T-cell (primary cell): ENCODE measurements around the gene STRN3. TPM values are rescaled to one million over a fixed set of nuclear protein-coding genes. Genes with fewer than 3 reads are reported as not detected.
"Not testable (repeated sequence)": the region's sequence is repeated elsewhere in the genome, so short reads cannot be mapped to it uniquely, and the experiment has no call there.

Experiments used
- ATAC-seq, 4 experiments: fragments of 200-7000 bp in 3 of 4; fragments of 150-1000 bp in 1 of 4; cut with Tn5 transposase; replicated peaks in 1 of 4; 1 replicate in 3 of 4; 2 replicates in 1 of 4; pipeline ENCODE4 v1.10.0; 2021; ENCODE audit warnings: moderate library complexity in 3 of 4, mild to moderate bottlenecking in 2 of 4, moderate number of reproducible peaks in 1 of 4
- CTCF ChIA-PET, 2 donors: fragments of 300-600 bp; sonication (Branson Sonifier 250); formaldehyde crosslinking; loops; one replicate each; lab custom pipeline; 2022; ENCODE audit warnings: antibody characterized with exemption in 2 of 2; lab: Charles Lee
- POLR2A ChIA-PET, 2 donors: fragments of 300-600 bp; sonication (Branson Sonifier 250); formaldehyde crosslinking; loops; one replicate each; lab custom pipeline; 2022; ENCODE audit warnings: antibody characterized with exemption in 2 of 2; lab: Charles Lee
- DNase-seq, 35 experiments: peaks; one replicate each; pipeline versions ENCODE4 v3.0.0 to v3.0.0-alpha.2; 2013 to 2023
- H3K27ac ChIP-seq: one replicate; pipeline ENCODE4 v1.5.1; 2013; ENCODE audit warnings: low read length
- H3K27me3 ChIP-seq, 2 experiments: replicated peaks in 1 of 2; 1 replicate in 1 of 2; 2 replicates in 1 of 2; pipeline versions ENCODE4 v1.6.1 to v1.7.0; 2013; ENCODE audit warnings: low read length in 1 of 2, mixed read lengths in 1 of 2; ENCODE audit not compliant: control insufficient read depth in 2 of 2, insufficient read depth in 2 of 2; ENCODE audit errors: extremely low read depth in 1 of 2
- H3K36me3 ChIP-seq, 2 donors: 1 replicate in 1 of 2; 2 replicates in 1 of 2; pipeline versions ENCODE4 v1.6.1 to v1.7.0; 2013; ENCODE audit warnings: low read length in 1 of 2; ENCODE audit not compliant: control insufficient read depth in 2 of 2, insufficient read depth in 1 of 2; ENCODE audit errors: extremely low read depth in 1 of 2
- H3K4me1 ChIP-seq, 2 experiments: 1 replicate in 1 of 2; 2 replicates in 1 of 2; pipeline versions ENCODE4 v1.6.1 to v1.7.0; 2013; ENCODE audit warnings: low read length in 2 of 2, mixed read lengths in 1 of 2; ENCODE audit not compliant: insufficient read depth in 2 of 2, control insufficient read depth in 1 of 2; ENCODE audit errors: extremely low read depth in 1 of 2
- H3K4me3 ChIP-seq, 2 donors: 1 replicate in 1 of 2; 2 replicates in 1 of 2; pipeline versions ENCODE4 v1.5.1 to v1.7.0; 2013; ENCODE audit warnings: mild to moderate bottlenecking in 2 of 2, low read length in 1 of 2, moderate library complexity in 1 of 2; ENCODE audit not compliant: control insufficient read depth in 1 of 2; ENCODE audit errors: extremely low read depth in 1 of 2
- H3K9me3 ChIP-seq: 2 replicates; pipeline ENCODE4 v1.7.0; 2013
- H3K27ac Mint-ChIP-seq, 2 donors: one replicate each; pipeline ENCODE4 v1.8.0; 2020 to 2021; ENCODE audit warnings: mild to moderate bottlenecking in 2 of 2, mixed read lengths in 2 of 2
- H3K27me3 Mint-ChIP-seq, 2 donors: one replicate each; pipeline ENCODE4 v1.8.0; 2021 to 2022; ENCODE audit warnings: mixed read lengths in 2 of 2
- H3K36me3 Mint-ChIP-seq: one replicate; pipeline ENCODE4 v1.8.0; 2021; ENCODE audit warnings: mixed read lengths
- H3K4me1 Mint-ChIP-seq, 3 donors: one replicate each; pipeline ENCODE4 v1.8.0; 2020 to 2022; ENCODE audit warnings: mixed read lengths in 3 of 3, mild to moderate bottlenecking in 1 of 3
- H3K4me3 Mint-ChIP-seq, 3 donors: one replicate each; pipeline ENCODE4 v1.8.0; 2020 to 2022; ENCODE audit warnings: mild to moderate bottlenecking in 3 of 3, mixed read lengths in 3 of 3, moderate library complexity in 3 of 3
- H3K9me3 Mint-ChIP-seq, 3 donors: one replicate each; pipeline ENCODE4 v1.8.0; 2020 to 2022; ENCODE audit warnings: mixed read lengths in 3 of 3
- whole genome bisulfite sequencing: methylation state at CpG from one replicate; pipeline ENCODE4 v1.1.5; 2013; ENCODE audit warnings: missing lambda C conversion rate; ENCODE audit not compliant: insufficient coverage; 5-methylcytosine and 5-hydroxymethylcytosine counted together
- total RNA-seq, 35 experiments: library from RNA in 6 of 35; stranded (reverse) in 6 of 35; fragments of 120-200 nt in 1 of 35; gene quantifications; one replicate each; pipeline versions ENCODE4 v1.2.1 to v1.2.4 and lab custom pipeline; 2013 to 2026

STRN3 gene
- total RNA-seq, 5 donors from 2014 or later (not counting 1 experiment from before 2014, with no cell fraction given), result 18.4 to 31.4 (median 21.5) TPM

DNA sequence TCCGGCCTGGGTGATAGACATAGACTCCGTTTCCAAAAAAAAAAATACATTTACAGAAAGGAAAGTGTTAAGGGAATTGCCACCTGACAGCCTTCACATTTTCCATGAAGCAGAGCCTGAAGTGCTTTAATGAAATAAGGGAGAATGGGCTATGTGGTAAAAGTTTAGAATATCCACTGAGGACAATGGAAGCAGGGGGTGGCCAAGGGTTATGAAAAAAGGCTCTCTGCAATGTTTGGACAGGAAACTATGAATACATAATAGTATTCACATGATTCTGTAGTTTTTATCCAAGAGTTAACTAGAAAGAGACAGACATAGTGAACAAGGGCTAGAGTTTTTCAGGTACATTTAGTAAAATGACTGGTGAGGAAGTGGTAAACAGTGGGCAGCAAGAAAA, 76.5 kb downstream of the STRN3 start:
- Histone ChIP-seq H3K36me3 (peaks cover 0 to 57% of the 10 kb centered on the region in 2 donors), H3K4me1 (no peaks in the 10 kb centered on the region), H3K4me3 (no peak overlapping the region), H3K27ac (no peak overlapping the region), H3K27me3 (no peaks in the 10 kb centered on the region), H3K9me3 (no peaks in the 10 kb centered on the region)
- Mint-ChIP-seq H3K4me1 (peaks cover 0 to 2% (median 2%) of the 10 kb centered on the region in 3 donors), H3K9me3 (no peaks in the 10 kb centered on the region), H3K27ac (no peak overlapping the region), H3K27me3 (no peaks in the 10 kb centered on the region), H3K4me3 (no peak overlapping the region), H3K36me3 (peaks cover 54% of the 10 kb centered on the region)
- POLR2A ChIA-PET, result interaction anchor here in 1 of 2 donors (0.6 kb wide), 1 partner anchor 1010 kb away, joined by 6 read pairs; no protein-coding TSS in a partner anchor
- CTCF ChIA-PET, result no interaction called here
- ATAC-seq (no peak), DNase-seq (no peak)
- WGBS, result no CpG with 5 or more reads among the region's 2 CpGs

DNA sequence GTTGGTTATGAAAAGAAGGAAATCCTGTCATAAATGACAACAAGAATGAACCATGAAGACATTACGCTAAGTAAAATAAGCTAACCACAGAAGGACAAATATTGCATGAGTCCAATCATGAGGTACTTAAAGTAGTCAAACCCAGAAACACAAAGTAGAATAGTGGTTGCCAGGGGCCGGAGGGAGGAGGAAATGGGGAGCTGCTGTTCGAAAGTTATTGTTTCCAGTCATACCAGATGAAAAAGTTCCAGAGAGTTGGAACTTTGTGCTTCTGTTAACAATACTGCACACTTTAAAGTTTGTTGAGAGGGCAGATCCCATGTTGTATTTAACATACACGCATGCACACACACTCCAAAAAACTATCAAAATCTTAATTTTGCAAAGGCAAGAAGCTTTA, 82.5 kb downstream of the STRN3 start:
- Histone ChIP-seq H3K27me3 (no peaks in the 10 kb centered on the region), H3K4me3 (no peak overlapping the region), H3K36me3 (peaks cover 6 to 49% of the 10 kb centered on the region in 2 donors), H3K4me1 (no peaks in the 10 kb centered on the region), H3K9me3 (no peaks in the 10 kb centered on the region), H3K27ac (no peak overlapping the region)
- 82% methylated on average over 2 of the region's 4 CpGs for WGBS
- CTCF ChIA-PET, result no interaction called here
- Mint-ChIP-seq H3K36me3 (peaks cover 62% of the 10 kb centered on the region), H3K27me3 (no peaks in the 10 kb centered on the region), H3K27ac (no peak overlapping the region), H3K4me3 (no peak overlapping the region), H3K9me3 (no peaks in the 10 kb centered on the region), H3K4me1 (peaks cover 0 to 4% (median 0%) of the 10 kb centered on the region in 3 donors)
- ATAC-seq (no peak), DNase-seq (no peak)
- POLR2A ChIA-PET, result no interaction called here

DNA sequence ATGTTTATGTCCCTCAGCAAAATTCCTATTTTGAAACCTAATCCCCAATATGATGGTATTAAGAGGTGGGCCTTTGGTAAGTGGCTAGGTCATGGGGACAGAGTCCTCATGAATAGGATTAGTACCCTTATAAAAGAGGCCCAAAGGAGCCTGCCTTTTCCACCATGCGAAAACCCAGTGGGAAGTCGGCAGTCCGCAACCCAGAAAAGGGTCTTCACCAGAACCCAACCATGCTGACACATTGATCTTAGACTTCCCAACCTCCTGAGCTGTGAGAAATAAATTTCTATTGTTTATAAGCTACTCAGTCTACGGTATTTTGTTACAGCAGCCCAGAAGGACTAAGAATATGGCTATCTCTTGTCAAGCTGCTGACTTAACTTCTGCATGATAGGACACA, 85.3 kb downstream of the STRN3 start:
- Histone ChIP-seq H3K36me3 (peaks cover 6 to 31% of the 10 kb centered on the region in 2 donors), H3K27ac (no peak overlapping the region), H3K9me3 (no peaks in the 10 kb centered on the region), H3K4me1 (no peaks in the 10 kb centered on the region), H3K4me3 (no peak overlapping the region), H3K27me3 (no peaks in the 10 kb centered on the region)
- POLR2A ChIA-PET, result no interaction called here
- no peak overlapping the region for H3K4me3 Mint-ChIP-seq
- no peaks in the 10 kb centered on the region for H3K27me3 Mint-ChIP-seq
- CTCF ChIA-PET, result no interaction called here
- H3K4me1 Mint-ChIP-seq, result peaks cover 0 to 4% (median 0%) of the 10 kb centered on the region in 3 donors
- no peak overlapping the region for H3K27ac Mint-ChIP-seq
- no peak for ATAC-seq
- WGBS, result no CpG with 5 or more reads among the region's 4 CpGs
- H3K36me3 Mint-ChIP-seq, result peaks cover 57% of the 10 kb centered on the region
- no peaks in the 10 kb centered on the region for H3K9me3 Mint-ChIP-seq
- no peak for DNase-seq

DNA sequence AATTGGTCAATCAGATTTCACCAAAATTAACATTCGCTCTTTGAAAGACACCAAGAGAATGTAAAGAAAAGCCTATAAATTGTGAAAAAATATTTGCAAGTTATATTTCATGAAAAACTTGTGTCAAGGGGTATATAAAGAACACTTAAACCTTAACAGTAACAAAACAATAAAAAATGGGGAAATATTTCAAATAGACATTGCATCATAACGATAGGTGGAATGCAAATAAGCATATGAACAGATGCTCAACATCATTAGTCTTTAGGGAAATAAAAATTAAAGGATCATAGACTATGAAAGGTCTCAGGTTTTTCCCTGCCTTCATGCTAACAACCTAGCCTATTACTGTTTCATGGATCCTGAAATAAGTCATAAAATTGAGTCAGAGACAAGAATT, 87.6 kb downstream of the STRN3 start:
- H3K27ac Mint-ChIP-seq, result no peak overlapping the region
- ATAC-seq, result no peak
- no peaks in the 10 kb centered on the region for H3K27me3 Mint-ChIP-seq
- H3K4me1 Mint-ChIP-seq, result peaks cover 0 to 4% (median 0%) of the 10 kb centered on the region in 3 donors
- H3K27me3 ChIP-seq, result no peaks in the 10 kb centered on the region
- CTCF ChIA-PET, result no interaction called here
- H3K4me3 ChIP-seq, result no peak overlapping the region
- DNase-seq, result no peak
- H3K9me3 Mint-ChIP-seq, result no peaks in the 10 kb centered on the region
- POLR2A ChIA-PET, result interaction anchor here in 1 of 2 donors (0.6 kb wide), 1 partner anchor 981 kb away, joined by 3 read pairs; no protein-coding TSS in a partner anchor
- H3K9me3 ChIP-seq, result no peaks in the 10 kb centered on the region
- no peak overlapping the region for H3K4me3 Mint-ChIP-seq
- H3K36me3 Mint-ChIP-seq, result peaks cover 55% of the 10 kb centered on the region
- peaks cover 4 to 24% of the 10 kb centered on the region in 2 donors for H3K36me3 ChIP-seq
- WGBS, result no CpG with 5 or more reads among the region's 2 CpGs
- no peak overlapping the region for H3K27ac ChIP-seq
- H3K4me1 ChIP-seq, result no peaks in the 10 kb centered on the region

DNA sequence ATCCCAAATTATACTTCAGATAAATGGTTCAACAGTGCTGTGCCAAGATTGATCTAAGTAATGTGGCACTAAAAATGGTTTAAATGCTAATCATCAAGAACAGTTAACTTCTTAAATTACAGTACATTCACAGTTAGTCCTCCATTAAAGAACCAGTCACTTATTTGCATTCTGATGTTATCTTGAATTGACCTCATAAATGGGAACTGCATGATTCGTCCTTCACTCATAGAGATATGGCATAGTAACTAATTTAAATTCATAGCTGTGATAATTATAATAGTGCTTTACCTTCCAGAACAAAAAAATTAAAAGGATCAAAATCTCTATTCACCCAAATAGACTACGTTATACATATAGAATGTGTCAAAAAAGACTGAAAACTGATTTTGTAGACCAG, 90.7 kb downstream of the STRN3 start:
- no peaks in the 10 kb centered on the region for H3K27me3 Mint-ChIP-seq
- Histone ChIP-seq H3K9me3 (no peaks in the 10 kb centered on the region), H3K27me3 (no peaks in the 10 kb centered on the region), H3K4me1 (no peaks in the 10 kb centered on the region), H3K36me3 (peaks cover 3 to 15% of the 10 kb centered on the region in 2 donors), H3K27ac (no peak overlapping the region), H3K4me3 (no peak overlapping the region)
- no peak overlapping the region for H3K27ac Mint-ChIP-seq
- no CpG with 5 or more reads among the region's 2 CpGs for WGBS
- H3K36me3 Mint-ChIP-seq, result peaks cover 36% of the 10 kb centered on the region
- ChIA-PET CTCF (no interaction called here), POLR2A (no interaction called here)
- H3K4me3 Mint-ChIP-seq, result no peak overlapping the region
- no peak for ATAC-seq
- H3K4me1 Mint-ChIP-seq, result no peaks in the 10 kb centered on the region
- no peaks in the 10 kb centered on the region for H3K9me3 Mint-ChIP-seq
- no peak for DNase-seq

DNA sequence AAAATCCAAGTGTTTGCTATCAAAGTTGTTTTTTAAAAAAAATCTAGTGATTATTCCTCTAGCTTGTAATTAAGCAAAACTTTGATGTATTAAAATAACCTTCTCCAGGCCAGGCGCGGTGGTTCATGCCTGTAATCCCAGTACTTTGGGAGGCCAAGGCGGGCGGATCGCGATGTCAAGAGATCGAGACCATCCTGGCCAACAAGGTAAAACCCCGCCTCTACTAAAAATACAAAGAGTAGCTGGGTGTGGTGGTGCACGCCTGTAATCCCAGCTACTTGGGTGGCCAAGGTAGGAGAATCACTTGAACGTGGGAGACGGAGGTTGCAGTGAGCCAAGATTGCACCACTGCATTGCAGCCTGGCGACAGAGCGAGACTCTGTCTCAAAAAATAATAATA, 92.2 kb downstream of the STRN3 start:
- DNase-seq, H3K4me3 ChIP-seq, H3K9me3 ChIP-seq, H3K4me1 Mint-ChIP-seq, H3K27me3 Mint-ChIP-seq, H3K27me3 ChIP-seq, H3K4me3 Mint-ChIP-seq, H3K36me3 ChIP-seq, H3K9me3 Mint-ChIP-seq, H3K27ac Mint-ChIP-seq, ATAC-seq, CTCF ChIA-PET, H3K27ac ChIP-seq, H3K4me1 ChIP-seq: not testable (repeated sequence)
- WGBS, result no CpG with 5 or more reads among the region's 13 CpGs
- POLR2A ChIA-PET, result interaction anchor here in 1 of 2 donors (0.7 kb wide), 1 partner anchor 360 kb away, joined by 3 read pairs; no protein-coding TSS in a partner anchor
- peaks cover 30% of the 10 kb centered on the region for H3K36me3 Mint-ChIP-seq

DNA sequence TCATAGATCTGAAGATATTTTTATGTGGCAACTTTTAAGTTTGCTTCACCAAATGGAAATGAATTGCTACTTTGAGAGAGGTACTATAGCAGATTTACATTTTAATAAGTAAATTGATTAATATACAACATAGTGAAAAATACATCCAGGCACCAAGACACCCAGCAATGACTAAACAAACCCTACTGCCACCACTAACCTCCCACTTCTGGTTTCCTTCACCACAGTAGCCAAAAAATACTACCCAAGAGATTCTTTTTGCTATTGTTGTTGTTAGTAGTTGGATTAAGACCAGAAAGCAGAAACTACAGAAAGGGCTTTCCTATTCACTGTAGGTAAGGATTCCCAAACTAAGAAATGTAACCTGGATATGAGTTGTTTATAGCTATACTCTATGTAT, 97.7 kb downstream of the STRN3 start:
- peaks cover 0 to 8% of the 10 kb centered on the region in 2 donors for H3K36me3 ChIP-seq
- no peak overlapping the region for H3K27ac Mint-ChIP-seq
- H3K27me3 ChIP-seq, result no peaks in the 10 kb centered on the region
- no peaks in the 10 kb centered on the region for H3K9me3 Mint-ChIP-seq
- no peak for ATAC-seq
- H3K27ac ChIP-seq, result no peak overlapping the region
- ChIA-PET POLR2A (no interaction called here), CTCF (no interaction called here)
- peaks cover 0 to 2% (median 0%) of the 10 kb centered on the region in 3 donors for H3K4me1 Mint-ChIP-seq
- H3K9me3 ChIP-seq, result no peaks in the 10 kb centered on the region
- H3K4me3 Mint-ChIP-seq, result no peak overlapping the region
- H3K4me3 ChIP-seq, result no peak overlapping the region
- DNase-seq, result no peak
- H3K36me3 Mint-ChIP-seq, result peaks cover 10% of the 10 kb centered on the region
- no peaks in the 10 kb centered on the region for H3K27me3 Mint-ChIP-seq
- no peaks in the 10 kb centered on the region for H3K4me1 ChIP-seq
